Measurements from ENCODE around the gene NFIA.

NFIA gene

DNA sequence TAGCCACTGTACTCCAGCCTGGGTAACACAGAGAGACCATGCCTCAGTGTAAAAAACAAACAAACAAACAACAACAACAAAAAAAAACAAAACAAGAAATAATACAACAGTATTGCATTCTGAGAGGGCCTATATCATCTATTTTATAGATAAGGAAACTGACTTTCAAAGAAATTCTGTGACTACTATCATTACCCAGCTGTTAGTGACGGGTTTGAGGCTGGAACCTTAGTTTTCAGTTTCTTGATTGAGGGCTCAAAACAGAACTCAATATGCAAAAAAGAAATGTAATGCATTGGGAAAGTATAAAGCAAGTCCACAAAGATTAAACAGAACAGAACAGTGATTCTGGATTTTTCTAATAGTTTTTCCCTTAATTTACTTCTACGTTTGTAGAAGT is 149.4 kb downstream of the NFIA start:
- H3K4me3 ChIP-seq (ENCODE audit: severe bottlenecking), result no peak overlapping the region
- H3K4me1 ChIP-seq (ENCODE audit: insufficient read depth, poor library complexity, severe bottlenecking), result peaks cover 14% of the 10 kb centered on the region
- no peak for DNase-seq (ENCODE audit: low spot score)
- TF ChIP-seq, protein P1, sequence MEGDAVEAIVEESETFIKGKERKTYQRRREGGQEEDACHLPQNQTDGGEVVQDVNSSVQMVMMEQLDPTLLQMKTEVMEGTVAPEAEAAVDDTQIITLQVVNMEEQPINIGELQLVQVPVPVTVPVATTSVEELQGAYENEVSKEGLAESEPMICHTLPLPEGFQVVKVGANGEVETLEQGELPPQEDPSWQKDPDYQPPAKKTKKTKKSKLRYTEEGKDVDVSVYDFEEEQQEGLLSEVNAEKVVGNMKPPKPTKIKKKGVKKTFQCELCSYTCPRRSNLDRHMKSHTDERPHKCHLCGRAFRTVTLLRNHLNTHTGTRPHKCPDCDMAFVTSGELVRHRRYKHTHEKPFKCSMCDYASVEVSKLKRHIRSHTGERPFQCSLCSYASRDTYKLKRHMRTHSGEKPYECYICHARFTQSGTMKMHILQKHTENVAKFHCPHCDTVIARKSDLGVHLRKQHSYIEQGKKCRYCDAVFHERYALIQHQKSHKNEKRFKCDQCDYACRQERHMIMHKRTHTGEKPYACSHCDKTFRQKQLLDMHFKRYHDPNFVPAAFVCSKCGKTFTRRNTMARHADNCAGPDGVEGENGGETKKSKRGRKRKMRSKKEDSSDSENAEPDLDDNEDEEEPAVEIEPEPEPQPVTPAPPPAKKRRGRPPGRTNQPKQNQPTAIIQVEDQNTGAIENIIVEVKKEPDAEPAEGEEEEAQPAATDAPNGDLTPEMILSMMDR (IDR thresholded peaks at IDR 0.05; ENCODE audit: poor library complexity, severe bottlenecking), result no peak
- H3K9me3 ChIP-seq (ENCODE audit: severe bottlenecking), result no peaks in the 10 kb centered on the region
- ATAC-seq (ENCODE audit: low read depth), result no peak
- no peak overlapping the region for H3K27ac ChIP-seq (ENCODE audit: poor library complexity, severe bottlenecking)
- H3K36me3 ChIP-seq (ENCODE audit: low read depth), result no peaks in the 10 kb centered on the region
- no peaks in the 10 kb centered on the region for H3K27me3 ChIP-seq (ENCODE audit: insufficient read depth, poor library complexity, severe bottlenecking)

DNA sequence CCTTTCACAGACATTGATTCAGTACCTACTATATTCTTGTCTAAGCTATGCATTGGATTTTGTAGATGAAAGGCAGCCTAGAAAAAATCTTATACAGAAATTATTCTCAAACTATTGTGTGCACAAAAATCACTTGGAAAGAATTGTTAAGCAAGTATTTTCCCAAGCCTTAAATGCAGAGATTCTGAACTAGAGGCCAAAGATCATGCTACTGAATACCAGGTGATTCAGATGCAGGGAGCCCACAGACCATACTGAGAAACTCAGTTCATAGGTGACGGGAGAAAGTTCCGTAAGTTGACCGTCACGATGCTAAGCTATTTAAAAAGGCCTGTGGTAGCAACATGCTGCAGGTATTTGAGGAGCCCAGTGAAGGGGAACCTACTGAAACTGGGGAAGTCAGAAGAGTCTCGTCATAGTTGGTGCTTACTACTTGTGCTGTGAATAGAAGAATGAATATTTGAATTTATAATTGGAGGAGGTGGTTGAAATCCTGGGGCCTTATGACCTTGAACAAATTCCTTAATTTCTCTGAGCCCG is 150.8 kb downstream of the NFIA start:
- H3K4me3 ChIP-seq (ENCODE audit: severe bottlenecking), result no peak overlapping the region
- H3K27me3 ChIP-seq (ENCODE audit: insufficient read depth, poor library complexity, severe bottlenecking), result no peaks in the 10 kb centered on the region
- TF ChIP-seq, protein P1 (IDR thresholded peaks at IDR 0.05; ENCODE audit: poor library complexity, severe bottlenecking), result no peak
- no peak for ATAC-seq (ENCODE audit: low read depth)
- H3K27ac ChIP-seq (ENCODE audit: poor library complexity, severe bottlenecking), result no peak overlapping the region
- no peaks in the 10 kb centered on the region for H3K9me3 ChIP-seq (ENCODE audit: severe bottlenecking)
- H3K4me1 ChIP-seq (ENCODE audit: insufficient read depth, poor library complexity, severe bottlenecking), result peaks cover 8% of the 10 kb centered on the region
- DNase-seq (ENCODE audit: low spot score), result no peak
- no peaks in the 10 kb centered on the region for H3K36me3 ChIP-seq (ENCODE audit: low read depth)

DNA sequence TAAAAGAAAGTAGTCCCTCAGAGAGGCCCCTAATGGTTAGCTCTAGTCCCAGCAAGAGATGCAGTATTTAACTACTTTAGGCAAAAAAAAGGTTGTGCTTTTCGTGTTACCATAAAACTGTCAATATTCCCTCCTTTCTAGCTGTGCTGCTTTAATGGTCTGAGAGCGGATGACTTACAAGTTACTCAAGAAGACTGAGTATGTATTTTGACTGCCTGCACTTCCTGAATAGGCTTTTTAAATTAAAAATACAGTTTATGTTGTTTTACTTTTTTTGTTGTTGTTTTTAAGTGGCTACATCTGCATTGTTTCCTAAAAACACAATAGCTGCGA is 152.2 kb downstream of the NFIA start:
- Histone ChIP-seq H3K36me3 (ENCODE audit: low read depth) (no peaks in the 10 kb centered on the region), H3K4me3 (ENCODE audit: severe bottlenecking) (no peak overlapping the region), H3K27ac (ENCODE audit: poor library complexity, severe bottlenecking) (no peak overlapping the region), H3K4me1 (ENCODE audit: insufficient read depth, poor library complexity, severe bottlenecking) (peaks cover 8% of the 10 kb centered on the region), H3K9me3 (ENCODE audit: severe bottlenecking) (no peaks in the 10 kb centered on the region), H3K27me3 (ENCODE audit: insufficient read depth, poor library complexity, severe bottlenecking) (no peaks in the 10 kb centered on the region)
- TF ChIP-seq, protein P1 (IDR thresholded peaks at IDR 0.05; ENCODE audit: poor library complexity, severe bottlenecking), result no peak
- DNase-seq (ENCODE audit: low spot score) (no peak), ATAC-seq (ENCODE audit: low read depth) (no peak)

DNA sequence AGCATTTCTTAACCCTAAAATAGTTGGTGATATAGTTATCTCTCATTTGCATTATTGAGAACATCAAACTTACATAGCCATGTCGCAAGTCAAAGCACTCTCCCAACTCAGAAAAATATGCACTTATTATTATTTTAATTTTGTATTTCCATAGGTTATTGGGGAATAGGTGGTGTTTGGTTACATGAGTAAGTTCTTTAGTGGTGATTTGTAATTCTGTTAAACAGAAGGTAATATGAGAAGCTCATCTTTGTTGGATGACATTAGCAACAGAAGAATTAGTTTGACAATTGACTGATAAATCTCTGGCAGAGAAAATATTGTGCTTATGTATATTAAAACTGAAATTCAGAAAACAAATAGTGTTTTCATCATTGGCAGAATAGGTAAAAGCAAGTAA is 154.8 kb downstream of the NFIA start:
- Histone ChIP-seq H3K4me3 (ENCODE audit: severe bottlenecking) (no peak overlapping the region), H3K27me3 (ENCODE audit: insufficient read depth, poor library complexity, severe bottlenecking) (no peaks in the 10 kb centered on the region), H3K36me3 (ENCODE audit: low read depth) (no peaks in the 10 kb centered on the region), H3K4me1 (ENCODE audit: insufficient read depth, poor library complexity, severe bottlenecking) (peaks cover 15% of the 10 kb centered on the region), H3K27ac (ENCODE audit: poor library complexity, severe bottlenecking) (no peak overlapping the region), H3K9me3 (ENCODE audit: severe bottlenecking) (no peaks in the 10 kb centered on the region)
- TF ChIP-seq, protein P1 (IDR thresholded peaks at IDR 0.05; ENCODE audit: poor library complexity, severe bottlenecking), result no peak
- peak; percentile 62 for ATAC-seq (ENCODE audit: low read depth)
- no peak for DNase-seq (ENCODE audit: low spot score)

DNA sequence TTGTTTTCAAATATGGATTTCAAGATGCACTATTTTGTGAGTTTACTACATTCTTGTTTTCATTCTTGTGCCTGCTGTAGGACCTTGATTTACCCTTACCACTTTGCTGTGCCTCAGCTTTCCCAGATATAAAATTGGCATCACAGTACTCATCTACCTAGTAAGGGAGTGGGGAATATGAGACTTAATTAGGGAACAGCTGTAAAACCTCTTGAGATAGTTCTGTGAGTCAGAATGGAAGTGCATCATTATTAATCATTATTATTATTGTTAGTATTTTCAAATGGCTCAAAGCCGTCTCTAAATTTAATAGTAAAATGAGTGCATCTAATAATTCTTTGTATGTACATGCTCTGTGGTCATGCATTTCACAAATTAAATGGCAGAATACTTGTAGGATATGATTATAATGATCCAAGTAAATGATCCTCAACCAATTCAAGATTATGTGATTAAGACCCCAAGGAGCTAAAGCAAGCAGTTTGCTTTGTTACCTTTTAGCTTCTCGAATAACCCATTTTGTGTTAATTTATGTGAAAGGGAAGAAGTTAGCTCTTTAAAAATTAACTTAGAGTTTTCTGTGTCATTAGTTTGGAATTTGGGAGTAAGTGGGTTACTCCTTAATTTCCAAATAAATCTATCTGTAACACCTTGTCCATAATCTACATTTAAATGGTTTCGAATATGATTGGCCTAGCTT is 155.4 kb downstream of the NFIA start:
- Histone ChIP-seq H3K4me1 (ENCODE audit: insufficient read depth, poor library complexity, severe bottlenecking) (peaks cover 15% of the 10 kb centered on the region), H3K4me3 (ENCODE audit: severe bottlenecking) (no peak overlapping the region), H3K9me3 (ENCODE audit: severe bottlenecking) (no peaks in the 10 kb centered on the region), H3K27me3 (ENCODE audit: insufficient read depth, poor library complexity, severe bottlenecking) (no peaks in the 10 kb centered on the region), H3K27ac (ENCODE audit: poor library complexity, severe bottlenecking) (no peak overlapping the region), H3K36me3 (ENCODE audit: low read depth) (no peaks in the 10 kb centered on the region)
- no peak for DNase-seq (ENCODE audit: low spot score)
- ATAC-seq (ENCODE audit: low read depth), result no peak
- TF ChIP-seq, protein P1 (IDR thresholded peaks at IDR 0.05; ENCODE audit: poor library complexity, severe bottlenecking), result no peak

Measured in RWPE2 (cell line).